ENCODE data around the gene RALGPS1. TPM values are rescaled to one million over a fixed set of nuclear protein-coding genes. Genes with fewer than 3 reads are reported as not detected.

The RALGPS1 gene
- total RNA-seq, 2 experiments from 2014 or later, result 1.5 to 1.7 TPM

- ChIA-PET POLR2A (no interaction called here), CTCF (no interaction called here)
Observed at GRCh38 chr9:126902210-126902609, 12.4 kb upstream of the RALGPS1 start.

- ChIA-PET POLR2A (no interaction called here), CTCF (no interaction called here)
Observed at GRCh38 chr9:126904586-126904985, 10.0 kb upstream of the RALGPS1 start.

GRCh38 chr9:126906091-126906490, 8.5 kb upstream of the RALGPS1 start:
- ChIA-PET POLR2A (no interaction called here), CTCF (no interaction called here)

- CTCF ChIA-PET, result no interaction called here
- POLR2A ChIA-PET, result no interaction called here
Observed at GRCh38 chr9:126907058-126907457, 7.5 kb upstream of the RALGPS1 start.

- ChIA-PET POLR2A (interaction anchor here (0.6 to 0.7 kb wide), 2 partner anchors 773 to 1268 kb away, joined by 4 to 6 read pairs; no protein-coding TSS in a partner anchor), CTCF (interaction anchor here (1.2 kb wide), 1 partner anchor 96 kb away, joined by 3 read pairs; no protein-coding TSS in a partner anchor)
Observed at GRCh38 chr9:126915281-126915816, 767 bp downstream of the RALGPS1 start.

GRCh38 chr9:126915846-126916543, 1.4 kb downstream of the RALGPS1 start:
- ChIA-PET POLR2A (interaction anchor here (0.6 to 0.7 kb wide), 2 partner anchors 772 to 1267 kb away, joined by 4 to 6 read pairs; no protein-coding TSS in a partner anchor), CTCF (no interaction called here)

- ChIA-PET POLR2A (interaction anchor here (0.5 to 0.7 kb wide), 2 partner anchors 64 to 110 kb away, joined by 4 to 5 read pairs; no protein-coding TSS in a partner anchor), CTCF (no interaction called here)
Observed at GRCh38 chr9:126916909-126917308, 2.3 kb downstream of the RALGPS1 start.

GRCh38 chr9:126919193-126919592, 4.6 kb downstream of the RALGPS1 start:
- ChIA-PET CTCF (no interaction called here), POLR2A (no interaction called here)

GRCh38 chr9:126925876-126926275, 11.3 kb downstream of the RALGPS1 start:
- ChIA-PET CTCF (interaction anchor here (0.6 kb wide), 1 partner anchor 35 kb away, joined by 5 read pairs; no protein-coding TSS in a partner anchor), POLR2A (no interaction called here)

- POLR2A ChIA-PET, result no interaction called here
- CTCF ChIA-PET, result no interaction called here
Observed at GRCh38 chr9:126926364-126926763, 11.8 kb downstream of the RALGPS1 start.

- POLR2A ChIA-PET, result no interaction called here
- CTCF ChIA-PET, result no interaction called here
Observed at GRCh38 chr9:126927419-126927818, 12.8 kb downstream of the RALGPS1 start.

GRCh38 chr9:126932871-126933321, 18.3 kb downstream of the RALGPS1 start:
- POLR2A ChIA-PET, result no interaction called here
- CTCF ChIA-PET, result interaction anchor here (0.8 kb wide), 1 partner anchor 474 kb away, joined by 3 read pairs; no protein-coding TSS in a partner anchor

GRCh38 chr9:126933334-126933980, 18.9 kb downstream of the RALGPS1 start:
- CTCF ChIA-PET, result interaction anchor here (0.8 kb wide), 1 partner anchor 473 kb away, joined by 3 read pairs; no protein-coding TSS in a partner anchor
- POLR2A ChIA-PET, result no interaction called here

GRCh38 chr9:126934441-126934840, 19.9 kb downstream of the RALGPS1 start:
- CTCF ChIA-PET, result interaction anchor here (0.9 to 1.3 kb wide), 3 partner anchors 10 to 264 kb away, joined by 3 read pairs; no protein-coding TSS in a partner anchor
- POLR2A ChIA-PET, result no interaction called here

GRCh38 chr9:126935630-126936029, 21.0 kb downstream of the RALGPS1 start:
- ChIA-PET POLR2A (no interaction called here), CTCF (interaction anchor here (1.1 to 1.3 kb wide), 2 partner anchors 10 to 263 kb away, joined by 3 read pairs; no protein-coding TSS in a partner anchor)

- POLR2A ChIA-PET, result no interaction called here
Observed at GRCh38 chr9:126937444-126937843, 22.9 kb downstream of the RALGPS1 start.

GRCh38 chr9:126938327-126938726, 23.7 kb downstream of the RALGPS1 start:
- POLR2A ChIA-PET, result no interaction called here
- CTCF ChIA-PET, result interaction anchor here (0.6 to 6.2 kb wide), 4 partner anchors 9 to 261 kb away, joined by 3 to 59 read pairs (median 4); no protein-coding TSS in a partner anchor

More at GRCh38 chr9:126937444-126937843, 22.9 kb downstream of the RALGPS1 start:
- CTCF ChIA-PET, result interaction anchor here (0.6 to 6.2 kb wide), 3 partner anchors 10 to 262 kb away, joined by 3 to 59 read pairs (median 3); no protein-coding TSS in a partner anchor

GRCh38 chr9:126939821-126940221, 25.2 kb downstream of the RALGPS1 start:
- ChIA-PET CTCF (interaction anchor here (0.8 to 6.2 kb wide), 4 partner anchors 14 to 260 kb away, joined by 3 to 59 read pairs (median 3); no protein-coding TSS in a partner anchor), POLR2A (no interaction called here)

- CTCF ChIA-PET, result interaction anchor here (6.2 kb wide), 1 partner anchor 257 kb away, joined by 59 read pairs; no protein-coding TSS in a partner anchor
- POLR2A ChIA-PET, result no interaction called here
Observed at GRCh38 chr9:126942399-126942798, 27.8 kb downstream of the RALGPS1 start.

GRCh38 chr9:126945682-126946081, 31.1 kb downstream of the RALGPS1 start:
- ChIA-PET CTCF (interaction anchor here (1.5 kb wide), 1 partner anchor 11 kb away, joined by 3 read pairs; no protein-coding TSS in a partner anchor), POLR2A (interaction anchor here (0.5 kb wide), 1 partner anchor 248 kb away, joined by 3 read pairs; no protein-coding TSS in a partner anchor)
